K562 (cell line): ENCODE results near the gene DOK3. TPM values are rescaled to one million over a fixed set of nuclear protein-coding genes. Genes with fewer than 3 reads are reported as not detected.
A peak's percentile ranks its signal among the peaks of the same experiment; 100 is the strongest.

Source experiments
- ATAC-seq: fragments of 200-7000 bp; cut with Tn5 transposase; 3 replicates; pipeline ENCODE4 v1.9.1; 2020; ENCODE audit warnings: moderate library complexity
- BruUV-seq: library from RNA; stranded (reverse); fragments of 400-500 nt; replicated peaks from 2 replicates; lab custom pipeline; 2021; lab: Mats Ljungman, UMichigan
- CTCF ChIA-PET: fragments of 300-600 bp; formaldehyde crosslinking; extraction: SDS; loops from one replicate; lab custom pipeline; 2021; ENCODE audit warnings: low intra/inter-chr PET ratio; lab: Yijun Ruan, JAX
- POLR2A ChIA-PET: fragments of 300-600, 350-650 bp; sonication (Branson Sonifier 250); formaldehyde crosslinking; extraction: SDS; loops from one replicate; lab custom pipeline; 2021; ENCODE audit warnings: antibody characterized with exemption, inconsistent platforms; lab: Yijun Ruan, JAX
- DNase-seq, 4 experiments: peaks; one replicate each; pipeline versions ENCODE4 v3.0.0 to v3.0.0-alpha.2; 2011 to 2018; ENCODE audit warnings: low spot score in 3 of 4, mixed read lengths in 3 of 4; ENCODE audit errors: extremely low read depth in 1 of 4
- FAIRE-seq: peaks from 2 replicates; lab custom pipeline; 2011; peaks lifted over from hg19 to GRCh38; lab: Jason Lieb, UNC
- H2AFZ ChIP-seq: 2 replicates; pipeline ENCODE4 v1.6.0; 2011; ENCODE audit warnings: low read depth, low read length, control low read depth, inconsistent platforms
- H3K27ac ChIP-seq: fragments of 200-600 bp; 3 replicates; pipeline ENCODE4 v1.8.0; 2011; ENCODE audit warnings: low read depth, mild to moderate bottlenecking, control low read depth, inconsistent platforms, low read length, moderate library complexity, mixed read lengths; ENCODE audit errors: extremely low read depth
- H3K27me3 ChIP-seq, 2 experiments: fragments of 300-600 bp in 1 of 2; 2 replicates in 1 of 2; 3 replicates in 1 of 2; pipeline versions ENCODE4 v1.6.0 to v1.8.0; 2011; ENCODE audit warnings: inconsistent platforms in 2 of 2, low read length in 2 of 2, mild to moderate bottlenecking in 1 of 2, mixed read lengths in 1 of 2, moderate library complexity in 1 of 2; ENCODE audit not compliant: control insufficient read depth in 2 of 2, insufficient read depth in 2 of 2
- H3K36me3 ChIP-seq: fragments of 300-600 bp; 3 replicates; pipeline ENCODE4 v1.8.0; 2011; ENCODE audit warnings: mild to moderate bottlenecking, low read length, inconsistent platforms; ENCODE audit not compliant: control insufficient read depth, insufficient read depth
- H3K4me1 ChIP-seq, 2 experiments: fragments of 200-600 bp in 1 of 2; replicated peaks in 1 of 2; 2 replicates in 1 of 2; 3 replicates in 1 of 2; pipeline versions ENCODE4 v1.5.1 to v1.8.0; 2011; ENCODE audit warnings: inconsistent platforms in 2 of 2, low read length in 2 of 2, mild to moderate bottlenecking in 1 of 2, mixed read lengths in 1 of 2, moderate library complexity in 1 of 2; ENCODE audit not compliant: control insufficient read depth in 2 of 2, insufficient read depth in 2 of 2
- H3K4me2 ChIP-seq: 2 replicates; pipeline ENCODE4 v1.6.1; 2011; ENCODE audit warnings: low read length, control low read depth, inconsistent platforms, mixed read lengths; ENCODE audit not compliant: insufficient read depth
- H3K4me3 ChIP-seq: fragments of 200-600 bp; sonication (generic), shearing (Covaris generic); 2 replicates; pipeline ENCODE4 v1.5.1; 2016; ENCODE audit warnings: control low read depth, inconsistent platforms
- H3K79me2 ChIP-seq: fragments of 200-600 bp; 3 replicates; pipeline ENCODE4 v1.8.0; 2011; ENCODE audit warnings: low read length, inconsistent platforms; ENCODE audit not compliant: control insufficient read depth, insufficient read depth
- H3K9ac ChIP-seq, 2 experiments: 2 replicates each; pipeline versions ENCODE4 v1.6.0 to v1.6.1; 2011; ENCODE audit warnings: low read depth in 2 of 2, low read length in 2 of 2, control low read depth in 1 of 2, inconsistent platforms in 1 of 2, mild to moderate bottlenecking in 1 of 2, mixed read lengths in 1 of 2; ENCODE audit not compliant: insufficient read depth in 1 of 2
- H3K9me1 ChIP-seq: one replicate; pipeline ENCODE4 v1.6.0; 2011; ENCODE audit warnings: inconsistent platforms, mild to moderate bottlenecking, low read length, moderate library complexity; ENCODE audit not compliant: control insufficient read depth, insufficient read depth
- H3K9me3 ChIP-seq: replicated peaks from 2 replicates; pipeline ENCODE4 v1.5.1; 2011; ENCODE audit warnings: low read depth, low read length, inconsistent platforms; ENCODE audit not compliant: control insufficient read depth, insufficient read depth
- H4K20me1 ChIP-seq: replicated peaks from 2 replicates; pipeline ENCODE4 v1.6.1; 2011; ENCODE audit warnings: low read length, inconsistent platforms, mixed read lengths; ENCODE audit not compliant: control insufficient read depth, insufficient read depth
- CAMTA2 ChIP-seq: fragments of 250-450 bp; sonication (Bioruptor Pico); conservative IDR thresholded peaks from 2 replicates; pipeline ENCODE4 v1.5.1; 2022
- CBX8 ChIP-seq: fragments of 200-600 bp; sonication (generic); IDR thresholded peaks from 2 replicates; pipeline ENCODE4 v1.6.1; 2012; ENCODE audit warnings: borderline replicate concordance, mixed run types, low read depth, mild to moderate bottlenecking, moderate library complexity, mixed read lengths, low read length, control low read depth, inconsistent platforms; ENCODE audit not compliant: poor library complexity, severe bottlenecking; ENCODE audit errors: extremely low read depth
- DPF2 ChIP-seq: fragments of 450-650 bp; IDR thresholded peaks from 2 replicates; pipeline ENCODE4 v1.6.1; 2016
- E2F5 ChIP-seq: sonication (generic); formaldehyde crosslinking; IDR thresholded peaks from 2 replicates; pipeline ENCODE4 v1.8.0; 2022; ENCODE audit warnings: mild to moderate bottlenecking, missing genetic modification reagents
- HCFC1 ChIP-seq: IDR thresholded peaks from 2 replicates; pipeline ENCODE4 v1.6.1; 2012; ENCODE audit warnings: low read depth, low read length, improper control_type of control experiment
- JUN ChIP-seq, 2 experiments: sonication (generic) in 1 of 2; formaldehyde crosslinking in 1 of 2; IDR thresholded peaks; 2 replicates each; pipeline versions ENCODE4 v1.6.1 to v1.8.0; 2012 to 2022; ENCODE audit warnings: borderline replicate concordance in 2 of 2, mild to moderate bottlenecking in 2 of 2, improper control_type of control experiment in 1 of 2, low read depth in 1 of 2, low read length in 1 of 2, missing genetic modification reagents in 1 of 2
- JUND ChIP-seq, 2 experiments: IDR thresholded peaks; 2 replicates in 1 of 2; 3 replicates in 1 of 2; pipeline ENCODE4 v1.6.1; 2011; ENCODE audit warnings: borderline replicate concordance in 2 of 2, low read depth in 2 of 2, low read length in 2 of 2, improper control_type of control experiment in 1 of 2, missing biosample characterization in 1 of 2, missing genetic modification characterization in 1 of 2, missing genetic modification reagents in 1 of 2
- MTA3 ChIP-seq: fragments of 450-650 bp; formaldehyde crosslinking; IDR thresholded peaks from 2 replicates; pipeline ENCODE4 v1.6.1; 2017; ENCODE audit warnings: mild to moderate bottlenecking, borderline replicate concordance
- NEUROD1 ChIP-seq: fragments of 150-350 bp; IDR thresholded peaks from 2 replicates; pipeline ENCODE4 v1.6.1; 2014; ENCODE audit warnings: borderline replicate concordance, low read length, low read depth; ENCODE audit not compliant: partially characterized antibody
- NR2C2 ChIP-seq, 2 experiments: fragments of 200-800 bp in 1 of 2; sonication (Bioruptor generic) in 1 of 2; sonication (generic) in 1 of 2; formaldehyde crosslinking in 1 of 2; IDR thresholded peaks; 2 replicates each; pipeline versions ENCODE4 v1.6.1 to v1.8.0; 2016 to 2022; ENCODE audit warnings: mild to moderate bottlenecking in 1 of 2, missing compliant biosample characterization in 1 of 2, missing genetic modification characterization in 1 of 2, missing genetic modification reagents in 1 of 2
- PHB ChIP-seq: fragments of 250-450 bp; sonication (Bioruptor Pico); IDR thresholded peaks from 2 replicates; pipeline ENCODE4 v1.5.0; 2021
- POLR2H ChIP-seq: IDR thresholded peaks from 2 replicates; pipeline ENCODE4 v1.6.1; 2016; ENCODE audit warnings: missing genetic modification characterization, low read depth, mild to moderate bottlenecking, control low read depth, missing compliant biosample characterization, moderate library complexity
- SMARCA4 ChIP-seq: fragments of 450-650 bp; IDR thresholded peaks from 2 replicates; pipeline ENCODE4 v1.6.1; 2016
- SREBF1 ChIP-seq: fragments of 150-350 bp; IDR thresholded peaks from 2 replicates; pipeline ENCODE4 v1.6.1; 2014; ENCODE audit warnings: antibody characterized with exemption, low read depth, low read length, borderline replicate concordance
- SRF ChIP-seq, 2 experiments: fragments of 250-450, 450-650 bp in 1 of 2; sonication (Bioruptor Pico) in 1 of 2; sonication (generic) in 1 of 2; formaldehyde crosslinking; IDR thresholded peaks; 2 replicates each; pipeline versions ENCODE4 v1.5.0 to v1.5.1; 2020 to 2022; ENCODE audit warnings: mild to moderate bottlenecking in 1 of 2, missing genetic modification reagents in 1 of 2
- TRIM24 ChIP-seq, 2 experiments: fragments of 450-650 bp; IDR thresholded peaks; 2 replicates each; pipeline ENCODE4 v1.6.1; 2016
- ZBED1 ChIP-seq: IDR thresholded peaks from 2 replicates; pipeline ENCODE4 v1.6.1; 2014
- ZNF253 ChIP-seq: fragments of 250-450 bp; sonication (Bioruptor Pico); conservative IDR thresholded peaks from 2 replicates; pipeline ENCODE4 v1.6.1; 2021; ENCODE audit warnings: mild to moderate bottlenecking
- WGBS: fragments of 100-300 bp; shearing (Covaris generic); methylation state at CpG from one replicate; pipeline ENCODE4 v1.1.6; 2016; ENCODE audit warnings: low coverage, mixed read lengths; ENCODE audit not compliant: insufficient coverage; ENCODE audit errors: missing lambda C conversion rate; 5-methylcytosine and 5-hydroxymethylcytosine counted together
- in situ Hi-C: fragments of 300-500 bp; cut with MboI; formaldehyde crosslinking; loops from 4 replicates; pipeline ENCODE4 v1.15.0; 2018; ENCODE audit warnings: inconsistent platforms, mixed read lengths
- intact Hi-C: fragments of 100-400 bp; cut with micrococcal nuclease; formaldehyde crosslinking; loops from 2 replicates; pipeline ENCODE4 v1.14.2; 2022
- polyA plus RNA-seq, 8 experiments: library from polyadenylated mRNA; depleted of rRNA in 4 of 8; stranded (reverse) in 5 of 8; unstranded in 3 of 8; fragments of >200 nt; fragmentation: Nextera tagmentation in 2 of 8; fragmentation: Illumina TruSeq in 1 of 8; extraction: Ambion mirVana in 2 of 8; extraction: Trizol in 1 of 8; gene quantifications; 2 replicates each; pipeline versions ENCODE4 v1.2.1 to v1.2.3, GENCODE V29; 2011 to 2014; ENCODE audit warnings: inconsistent platforms in 1 of 8, missing spikeins in 1 of 8
- total RNA-seq, 7 experiments: library from RNA; depleted of rRNA in 6 of 7; stranded (reverse); fragments of >200 nt in 6 of 7; fragmentation: Illumina TruSeq in 2 of 7; extraction: Trizol in 2 of 7; gene quantifications; 2 replicates each; pipeline versions ENCODE4 v1.2.1 to v1.2.3, GENCODE V29; 2011 to 2021; ENCODE audit warnings: low replicate concordance in 1 of 7
- TF ChIP-seq, protein P1 (sequence below): sonication (generic); formaldehyde crosslinking; IDR thresholded peaks from 2 replicates; pipeline ENCODE4 v1.8.1; 2023; ENCODE audit warnings: mild to moderate bottlenecking, missing genetic modification reagents, moderate library complexity

DOK3 gene
- total and polyA plus RNA-seq, 9 of the 15 experiments (the other 6 are each of a cell fraction or from before 2014, with no cell fraction given): 1.3 to 23.0 (median 8.0) TPM

DNA sequence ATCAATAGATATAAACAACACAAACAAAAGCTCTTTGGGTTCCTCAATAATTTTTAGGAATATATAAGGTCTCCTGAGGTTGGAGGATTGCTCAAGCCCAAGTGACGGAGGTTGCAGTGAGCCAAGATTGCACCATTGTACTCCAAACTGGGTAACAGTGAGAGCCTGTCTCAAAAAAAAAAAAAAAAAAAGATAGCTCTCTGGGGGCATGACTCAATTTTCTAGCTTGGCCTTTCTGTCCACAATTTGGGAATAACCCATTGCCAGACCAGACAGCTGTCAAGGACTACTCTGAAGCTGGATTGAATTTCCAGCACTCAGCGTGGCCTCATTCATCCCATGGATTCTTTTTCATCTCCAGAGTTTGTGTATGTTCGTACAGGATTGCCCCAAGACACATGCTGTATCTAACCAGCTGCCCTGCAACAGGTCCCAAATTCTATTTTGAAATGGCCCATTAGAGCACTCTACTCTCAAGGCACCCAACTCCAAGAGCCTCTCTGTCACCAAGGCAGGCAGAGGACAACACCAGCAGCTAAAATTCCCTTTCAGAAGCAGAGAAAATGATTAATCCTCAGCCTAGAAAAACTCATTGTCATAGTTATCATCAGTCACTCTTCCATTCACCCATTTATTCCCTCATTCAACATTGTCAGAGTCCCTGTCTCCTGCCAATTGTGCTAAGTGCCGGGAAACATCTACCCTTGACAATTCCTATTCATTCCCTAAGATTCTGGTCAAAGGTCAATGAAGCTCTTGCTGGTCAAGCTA is 36.0 kb upstream of the DOK3 start:
- H3K9ac ChIP-seq: peak overlapping the region in 1 of 2 experiments; percentile 10; a peak in 1 of 4 replicates
- H2AFZ ChIP-seq: no peak overlapping the region
- no peaks in the 10 kb centered on the region for H3K9me3 ChIP-seq
- H3K4me1 ChIP-seq: peaks cover 0 to 9% of the 10 kb centered on the region in 2 experiments; a peak in 4 of 5 replicates
- peaks cover 49% of the 10 kb centered on the region for H3K79me2 ChIP-seq
- no peak for DNase-seq
- ChIA-PET CTCF (no interaction called here), POLR2A (interaction anchor here (0.6 to 4.3 kb wide), 10 partner anchors 8 to 75 kb away, joined by 3 to 28 read pairs (median 4); partner anchors contain the start of gene FAM193B)
- no peaks in the 10 kb centered on the region for H3K27me3 ChIP-seq
- H3K36me3 ChIP-seq: peaks cover 54% of the 10 kb centered on the region; the same call in 2 of the 3 replicates
- 63% methylated on average over 4 of the region's 4 CpGs for WGBS
- H4K20me1 ChIP-seq: peaks cover 4% of the 10 kb centered on the region; the same call in 1 of the 2 replicates
- FAIRE-seq: peak; percentile 37
- intact Hi-C loops: loop anchor here (2.0 kb wide), 1 partner anchor 29 kb away; the partner anchor contains the start of gene DDX41
- peak; percentile 64 for ATAC-seq
- BruUV-seq: no TSS peak
- in situ Hi-C loops: no loop called here
- no peak overlapping the region for H3K4me3 ChIP-seq
- H3K9me1 ChIP-seq: no peaks in the 10 kb centered on the region
- no peak overlapping the region for H3K4me2 ChIP-seq
- peak overlapping the region; percentile 6; the same call in 1 of the 3 replicates for H3K27ac ChIP-seq
- TF ChIP-seq JUN (IDR thresholded peaks at IDR 0.05; ENCODE audit: borderline replicate concordance, low read depth, low read length): peak; percentile 53; the same call in 1 of the 2 replicates
- no peak for TF ChIP-seq JUN (CRISPR knock-in tag; IDR thresholded peaks at IDR 0.05; ENCODE audit: borderline replicate concordance)
- no peak for TF ChIP-seq SRF (CRISPR knock-in tag; IDR thresholded peaks at IDR 0.05)
- TF ChIP-seq PHB: no peak
- TF ChIP-seq NEUROD1: no peak
- TF ChIP-seq MTA3: 0 out of 2 replicates have a peak, but pooled peaks have one; percentile 22
- TF ChIP-seq CBX8: no peak
- no peak for TF ChIP-seq CAMTA2
- TF ChIP-seq TRIM24 (IDR thresholded peaks at IDR 0.05): peak; percentile 43 to 70; a peak in 2 of 4 replicates
- TF ChIP-seq, protein P1, sequence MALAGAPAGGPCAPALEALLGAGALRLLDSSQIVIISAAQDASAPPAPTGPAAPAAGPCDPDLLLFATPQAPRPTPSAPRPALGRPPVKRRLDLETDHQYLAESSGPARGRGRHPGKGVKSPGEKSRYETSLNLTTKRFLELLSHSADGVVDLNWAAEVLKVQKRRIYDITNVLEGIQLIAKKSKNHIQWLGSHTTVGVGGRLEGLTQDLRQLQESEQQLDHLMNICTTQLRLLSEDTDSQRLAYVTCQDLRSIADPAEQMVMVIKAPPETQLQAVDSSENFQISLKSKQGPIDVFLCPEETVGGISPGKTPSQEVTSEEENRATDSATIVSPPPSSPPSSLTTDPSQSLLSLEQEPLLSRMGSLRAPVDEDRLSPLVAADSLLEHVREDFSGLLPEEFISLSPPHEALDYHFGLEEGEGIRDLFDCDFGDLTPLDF (CRISPR knock-in tag): no peak
- peak; percentile 37; the same call in 1 of the 2 replicates for TF ChIP-seq POLR2H (tag)
- TF ChIP-seq DPF2: no peak
- TF ChIP-seq ZNF253: no peak
- no peak for TF ChIP-seq NR2C2 (CRISPR knock-in tag; IDR thresholded peaks at IDR 0.05)
- peak; percentile 30; the same call in 1 of the 2 replicates for TF ChIP-seq NR2C2 (tag; IDR thresholded peaks at IDR 0.05)
- TF ChIP-seq JUND (IDR thresholded peaks at IDR 0.05; ENCODE audit: borderline replicate concordance, low read depth, low read length): peak; percentile 73
- no peak for TF ChIP-seq JUND (tag; IDR thresholded peaks at IDR 0.05; ENCODE audit: borderline replicate concordance, low read depth, low read length)
- TF ChIP-seq SMARCA4: peak; percentile 32; the same call in 1 of the 2 replicates
- TF ChIP-seq ZBED1: no peak
- TF ChIP-seq HCFC1: no peak
- no peak for TF ChIP-seq SREBF1
- no peak for TF ChIP-seq E2F5 (CRISPR knock-in tag)
